ENCODE results near the gene PTPRD. TPM values are rescaled to one million over a fixed set of nuclear protein-coding genes. Genes with fewer than 3 reads are reported as not detected.

PTPRD gene
- total and polyA plus RNA-seq, 5 donors from 2014 or later = 0.47 TPM; not detected in 4

DNA sequence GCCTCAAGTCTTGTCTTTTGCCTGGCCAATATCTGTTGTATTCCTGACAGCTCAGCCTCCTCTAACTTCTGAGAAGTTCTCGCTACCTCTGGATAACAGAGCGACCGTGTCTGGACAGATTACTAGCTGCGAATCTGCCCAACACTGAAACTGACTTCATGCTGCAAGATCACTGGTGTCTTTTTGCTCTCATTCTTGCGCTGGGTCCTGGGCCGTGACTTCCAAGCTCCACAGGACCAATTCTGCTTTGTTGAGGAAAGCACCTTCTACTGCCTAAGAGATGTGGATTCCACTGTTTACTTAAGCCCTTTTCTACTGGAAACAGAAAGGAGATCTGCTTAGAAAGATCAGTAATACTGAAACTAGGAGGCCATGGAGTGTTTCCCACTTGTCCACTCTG, 1834.4 kb downstream of the PTPRD start:
- H3K4me1 ChIP-seq (ENCODE audit: control insufficient read depth, insufficient read depth, low read length, poor library complexity, severe bottlenecking) = no peaks in the 10 kb centered on the region
- H3K4me1 Mint-ChIP-seq = no peaks in the 10 kb centered on the region
- no peak for DNase-seq
- no peak for ATAC-seq (ENCODE audit: low read depth in 2 of 2)
- no peaks in the 10 kb centered on the region for H3K36me3 ChIP-seq (ENCODE audit: control insufficient read depth, insufficient read depth, low read length)
- H3K4me3 ChIP-seq (ENCODE audit: low read depth, low read length) = no peak overlapping the region
- H3K36me3 Mint-ChIP-seq = no peaks in the 10 kb centered on the region
- no peak overlapping the region for H3K4me3 Mint-ChIP-seq
- H3K27ac Mint-ChIP-seq = no peak overlapping the region
- no peaks in the 10 kb centered on the region for H3K9me3 Mint-ChIP-seq
- no peaks in the 10 kb centered on the region for H3K9me3 ChIP-seq (ENCODE audit: control insufficient read depth in 2 of 2, low read length in 2 of 2)
- no peak overlapping the region for H3K27ac ChIP-seq (ENCODE audit: insufficient read depth, low read length, poor library complexity, severe bottlenecking)
- H3K27me3 Mint-ChIP-seq = no peaks in the 10 kb centered on the region
- H3K27me3 ChIP-seq (ENCODE audit: control insufficient read depth, insufficient read depth, low read length) = no peaks in the 10 kb centered on the region

DNA sequence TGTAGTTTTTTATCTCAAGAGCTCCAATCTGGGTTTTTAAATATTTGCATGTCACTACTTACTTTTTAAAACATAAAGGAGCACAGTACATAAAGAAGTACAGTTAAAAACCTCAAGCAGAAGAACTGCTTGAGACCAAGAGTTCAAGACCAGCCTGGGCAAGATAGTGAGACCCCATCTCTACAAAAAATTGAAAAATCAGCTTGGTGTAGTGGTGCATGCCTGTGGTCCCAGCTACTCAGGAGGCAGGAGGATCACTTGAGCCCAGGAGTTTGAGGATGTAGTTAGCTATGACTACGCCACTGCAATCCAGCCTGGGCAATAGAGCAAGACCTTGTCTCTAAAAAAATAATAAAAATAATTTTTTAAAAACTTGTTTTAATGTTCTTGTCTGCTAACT, 1840.5 kb downstream of the PTPRD start:
- peaks cover 0 to 4% (median 0%) of the 10 kb centered on the region in 7 donors for H3K9me3 Mint-ChIP-seq
- Histone ChIP-seq H3K4me3 (ENCODE audit: low read depth, low read length) (no peak overlapping the region), H3K27me3 (ENCODE audit: control insufficient read depth, insufficient read depth, low read length) (no peaks in the 10 kb centered on the region), H3K27ac (ENCODE audit: insufficient read depth, low read length, poor library complexity, severe bottlenecking) (no peak overlapping the region), H3K36me3 (ENCODE audit: control insufficient read depth, insufficient read depth, low read length) (no peaks in the 10 kb centered on the region), H3K4me1 (ENCODE audit: control insufficient read depth, insufficient read depth, low read length, poor library complexity, severe bottlenecking) (no peaks in the 10 kb centered on the region), H3K9me3 (ENCODE audit: control insufficient read depth in 2 of 2, low read length in 2 of 2) (no peaks in the 10 kb centered on the region)
- no peak overlapping the region for H3K4me3 Mint-ChIP-seq
- ATAC-seq (ENCODE audit: low read depth in 2 of 2) (no peak), DNase-seq (no peak)
- H3K27me3 Mint-ChIP-seq = no peaks in the 10 kb centered on the region
- H3K4me1 Mint-ChIP-seq = no peaks in the 10 kb centered on the region
- no peaks in the 10 kb centered on the region for H3K36me3 Mint-ChIP-seq
- H3K27ac Mint-ChIP-seq = no peak overlapping the region

DNA sequence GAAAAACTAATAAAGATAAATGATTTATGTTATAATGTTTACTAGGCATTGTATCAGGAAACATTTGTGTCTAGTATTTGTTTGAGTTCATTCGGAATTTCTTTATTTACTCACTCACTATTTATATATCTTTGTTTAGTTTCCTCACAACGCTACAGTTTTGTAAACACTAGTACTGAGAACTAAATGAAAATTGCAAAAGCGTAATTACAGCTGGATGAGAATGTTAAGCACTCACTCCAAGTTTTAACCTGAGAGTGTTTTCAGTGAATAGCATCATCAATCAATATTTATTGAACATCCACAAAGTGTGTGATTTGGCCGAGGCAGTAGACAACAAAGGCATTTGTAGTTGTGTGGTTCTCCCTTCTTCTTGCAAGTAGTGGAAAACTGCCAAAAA, 1843.6 kb downstream of the PTPRD start:
- Histone ChIP-seq H3K4me3 (ENCODE audit: low read depth, low read length) (no peak overlapping the region), H3K36me3 (ENCODE audit: control insufficient read depth, insufficient read depth, low read length) (no peaks in the 10 kb centered on the region), H3K4me1 (ENCODE audit: control insufficient read depth, insufficient read depth, low read length, poor library complexity, severe bottlenecking) (no peaks in the 10 kb centered on the region), H3K9me3 (ENCODE audit: control insufficient read depth in 2 of 2, low read length in 2 of 2) (no peaks in the 10 kb centered on the region), H3K27me3 (ENCODE audit: control insufficient read depth, insufficient read depth, low read length) (no peaks in the 10 kb centered on the region), H3K27ac (ENCODE audit: insufficient read depth, low read length, poor library complexity, severe bottlenecking) (no peak overlapping the region)
- Mint-ChIP-seq H3K27ac (no peak overlapping the region), H3K27me3 (no peaks in the 10 kb centered on the region), H3K4me1 (no peaks in the 10 kb centered on the region), H3K36me3 (no peaks in the 10 kb centered on the region), H3K4me3 (no peak overlapping the region), H3K9me3 (peaks cover 0 to 4% (median 0%) of the 10 kb centered on the region in 7 donors)
- ATAC-seq (ENCODE audit: low read depth in 2 of 2) (no peak), DNase-seq (no peak)

DNA sequence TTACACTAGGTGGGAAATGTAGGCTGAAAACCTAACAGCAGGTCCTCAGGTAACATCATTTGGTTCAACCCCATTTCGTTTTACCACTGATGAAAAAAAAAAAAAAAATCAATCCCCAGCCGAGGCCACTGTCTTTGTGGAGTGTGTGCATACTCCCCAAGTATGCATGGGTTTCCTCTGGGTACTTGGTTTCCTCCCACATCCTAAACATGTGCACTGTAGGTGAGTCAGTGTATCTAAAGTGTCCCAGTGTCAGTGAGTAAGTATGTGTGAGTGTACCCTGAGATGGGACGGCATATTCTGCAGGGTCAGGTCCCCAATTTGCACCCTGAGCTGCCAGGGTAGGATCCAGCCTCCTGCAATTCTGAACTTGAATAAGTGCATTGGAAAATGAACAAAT, 1846.7 kb downstream of the PTPRD start:
- DNase-seq = no peak
- Histone ChIP-seq H3K9me3 (ENCODE audit: control insufficient read depth in 2 of 2, low read length in 2 of 2) (no peaks in the 10 kb centered on the region), H3K27ac (ENCODE audit: insufficient read depth, low read length, poor library complexity, severe bottlenecking) (no peak overlapping the region), H3K4me1 (ENCODE audit: control insufficient read depth, insufficient read depth, low read length, poor library complexity, severe bottlenecking) (no peaks in the 10 kb centered on the region), H3K27me3 (ENCODE audit: control insufficient read depth, insufficient read depth, low read length) (no peaks in the 10 kb centered on the region), H3K36me3 (ENCODE audit: control insufficient read depth, insufficient read depth, low read length) (no peaks in the 10 kb centered on the region), H3K4me3 (ENCODE audit: low read depth, low read length) (no peak overlapping the region)
- Mint-ChIP-seq H3K36me3 (no peaks in the 10 kb centered on the region), H3K4me3 (no peak overlapping the region), H3K4me1 (no peaks in the 10 kb centered on the region), H3K27me3 (no peaks in the 10 kb centered on the region), H3K27ac (no peak overlapping the region), H3K9me3 (peaks cover 0 to 4% (median 0%) of the 10 kb centered on the region in 7 donors)
- no peak for ATAC-seq (ENCODE audit: low read depth in 2 of 2)

DNA sequence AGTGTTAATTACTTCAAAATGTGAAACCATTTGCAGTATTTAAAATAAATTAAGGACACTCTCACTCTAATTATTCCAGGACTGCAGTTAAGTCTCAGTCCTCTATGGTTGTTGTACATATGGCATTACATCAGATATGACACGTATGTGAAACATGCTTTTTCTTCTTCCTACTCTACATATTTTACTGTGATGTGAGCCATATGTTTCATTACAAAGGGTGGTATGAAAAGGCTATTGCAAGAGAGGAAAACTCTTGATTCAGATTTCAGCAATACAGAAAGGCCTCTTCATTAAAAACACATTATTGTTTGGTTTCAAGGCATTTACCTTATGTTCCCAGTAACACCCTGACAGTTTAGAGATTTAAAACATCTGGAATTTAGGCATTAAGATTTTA, 1848.8 kb downstream of the PTPRD start:
- Histone ChIP-seq H3K4me1 (ENCODE audit: control insufficient read depth, insufficient read depth, low read length, poor library complexity, severe bottlenecking) (no peaks in the 10 kb centered on the region), H3K27ac (ENCODE audit: insufficient read depth, low read length, poor library complexity, severe bottlenecking) (no peak overlapping the region), H3K9me3 (ENCODE audit: control insufficient read depth in 2 of 2, low read length in 2 of 2) (no peaks in the 10 kb centered on the region), H3K36me3 (ENCODE audit: control insufficient read depth, insufficient read depth, low read length) (no peaks in the 10 kb centered on the region), H3K27me3 (ENCODE audit: control insufficient read depth, insufficient read depth, low read length) (no peaks in the 10 kb centered on the region), H3K4me3 (ENCODE audit: low read depth, low read length) (no peak overlapping the region)
- Mint-ChIP-seq H3K4me1 (no peaks in the 10 kb centered on the region), H3K27ac (no peak overlapping the region), H3K4me3 (no peak overlapping the region), H3K27me3 (no peaks in the 10 kb centered on the region), H3K36me3 (no peaks in the 10 kb centered on the region), H3K9me3 (peaks cover 0 to 3% (median under 1%) of the 10 kb centered on the region in 7 donors)
- ATAC-seq (ENCODE audit: low read depth in 2 of 2) (no peak), DNase-seq (no peak)

DNA sequence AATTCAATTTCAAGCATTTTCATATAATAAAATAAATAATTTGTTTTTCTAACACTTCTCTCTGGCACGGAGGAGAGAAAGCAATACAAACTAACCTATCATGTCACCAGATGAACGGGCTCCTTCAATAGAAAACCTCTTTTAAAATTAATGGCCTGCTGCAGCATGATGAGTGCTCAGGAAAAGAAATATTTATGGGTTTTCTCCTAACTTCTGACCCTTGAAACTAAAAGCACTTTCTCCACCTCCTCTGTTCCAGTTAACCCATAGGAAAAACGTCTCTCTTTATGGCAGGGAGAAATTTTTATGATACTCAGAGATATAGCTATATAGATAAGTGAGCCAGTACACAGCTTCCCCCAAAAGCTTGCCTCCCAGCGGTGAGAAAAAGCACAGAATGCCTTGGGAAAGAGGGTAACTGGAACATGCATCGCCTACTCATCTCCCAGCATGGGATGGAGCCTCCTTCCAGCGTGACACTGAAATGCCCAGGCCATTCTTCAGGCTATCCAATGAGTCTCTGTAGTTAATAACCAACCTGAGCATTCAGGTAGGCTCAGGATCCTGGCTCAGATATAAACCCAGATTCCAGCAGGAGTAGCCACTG, 1850.2 kb downstream of the PTPRD start:
- Histone ChIP-seq H3K36me3 (ENCODE audit: control insufficient read depth, insufficient read depth, low read length) (no peaks in the 10 kb centered on the region), H3K4me3 (ENCODE audit: low read depth, low read length) (no peak overlapping the region), H3K9me3 (ENCODE audit: control insufficient read depth in 2 of 2, low read length in 2 of 2) (no peaks in the 10 kb centered on the region), H3K27ac (ENCODE audit: insufficient read depth, low read length, poor library complexity, severe bottlenecking) (no peak overlapping the region), H3K4me1 (ENCODE audit: control insufficient read depth, insufficient read depth, low read length, poor library complexity, severe bottlenecking) (no peaks in the 10 kb centered on the region), H3K27me3 (ENCODE audit: control insufficient read depth, insufficient read depth, low read length) (no peaks in the 10 kb centered on the region)
- H3K27me3 Mint-ChIP-seq = no peaks in the 10 kb centered on the region
- no peak overlapping the region for H3K4me3 Mint-ChIP-seq
- H3K27ac Mint-ChIP-seq = no peak overlapping the region
- DNase-seq = no peak
- no peaks in the 10 kb centered on the region for H3K4me1 Mint-ChIP-seq
- peaks cover 0 to 3% (median 0%) of the 10 kb centered on the region in 7 donors for H3K9me3 Mint-ChIP-seq
- no peaks in the 10 kb centered on the region for H3K36me3 Mint-ChIP-seq
- no peak for ATAC-seq (ENCODE audit: low read depth in 2 of 2)

DNA sequence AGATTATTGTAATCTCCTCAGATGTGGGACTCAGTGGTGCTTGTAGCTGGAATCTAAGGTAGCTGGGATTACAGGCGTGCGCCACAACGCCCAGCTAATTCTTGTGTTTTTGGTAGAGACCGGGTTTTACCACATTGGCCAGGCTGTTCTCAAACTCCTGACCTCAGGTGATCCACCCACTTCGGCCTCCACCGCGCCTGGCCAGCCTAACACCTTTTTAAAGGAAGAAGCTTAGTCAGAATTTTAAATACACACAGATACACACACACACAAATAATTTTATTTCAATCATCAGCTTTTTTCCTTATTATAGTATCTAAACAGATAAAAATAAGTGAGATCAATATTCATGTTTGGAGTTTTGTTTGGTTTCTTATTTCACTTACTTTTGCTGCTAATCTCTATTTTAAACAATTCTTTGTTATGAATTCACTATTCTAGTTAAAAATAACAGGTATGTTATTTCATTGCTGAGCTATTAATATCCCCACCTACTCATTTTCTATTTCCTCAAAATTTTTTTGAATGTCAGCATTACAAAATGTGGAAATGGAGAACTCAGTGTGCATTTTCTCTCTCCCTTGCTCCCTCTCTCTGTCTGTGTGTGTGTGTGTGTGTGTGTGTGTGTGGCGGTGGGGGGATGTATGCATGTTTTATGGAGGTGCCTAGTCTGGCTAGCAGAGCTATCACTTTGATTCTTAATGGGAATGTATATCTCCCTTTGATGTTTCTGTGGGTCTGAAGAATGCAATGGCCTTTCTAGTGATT, 1852.6 kb downstream of the PTPRD start:
- no peak overlapping the region for H3K27ac Mint-ChIP-seq
- H3K27ac ChIP-seq (ENCODE audit: insufficient read depth, low read length, poor library complexity, severe bottlenecking) = no peak overlapping the region
- H3K36me3 ChIP-seq (ENCODE audit: control insufficient read depth, insufficient read depth, low read length) = no peaks in the 10 kb centered on the region
- no peaks in the 10 kb centered on the region for H3K9me3 ChIP-seq (ENCODE audit: control insufficient read depth in 2 of 2, low read length in 2 of 2)
- H3K4me1 ChIP-seq (ENCODE audit: control insufficient read depth, insufficient read depth, low read length, poor library complexity, severe bottlenecking) = no peaks in the 10 kb centered on the region
- H3K27me3 Mint-ChIP-seq = no peaks in the 10 kb centered on the region
- no peaks in the 10 kb centered on the region for H3K27me3 ChIP-seq (ENCODE audit: control insufficient read depth, insufficient read depth, low read length)
- H3K4me3 Mint-ChIP-seq = no peak overlapping the region
- DNase-seq = no peak
- peaks cover 0 to 2% (median 0%) of the 10 kb centered on the region in 7 donors for H3K9me3 Mint-ChIP-seq
- H3K4me3 ChIP-seq (ENCODE audit: low read depth, low read length) = no peak overlapping the region
- no peaks in the 10 kb centered on the region for H3K36me3 Mint-ChIP-seq
- H3K4me1 Mint-ChIP-seq = no peaks in the 10 kb centered on the region
- no peak for ATAC-seq (ENCODE audit: low read depth in 2 of 2)

DNA sequence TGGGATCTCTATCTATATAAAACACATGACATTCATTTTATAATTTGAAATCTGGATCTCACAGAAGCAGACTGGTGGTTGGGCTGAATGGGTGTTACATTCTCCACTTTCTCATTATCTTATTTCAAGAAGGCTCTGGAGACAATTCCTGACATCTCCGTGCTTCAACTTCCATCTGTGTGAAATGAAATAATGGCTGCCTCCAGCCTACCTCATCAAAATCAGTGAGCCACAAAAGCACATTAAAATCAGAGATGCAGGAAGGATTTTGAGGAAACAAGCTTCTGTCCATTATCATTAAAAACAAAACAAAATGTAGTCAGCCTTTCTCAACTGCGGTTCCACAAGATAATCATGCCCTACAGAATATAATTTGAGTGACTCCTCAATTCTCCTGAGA, 1854.9 kb downstream of the PTPRD start:
- Mint-ChIP-seq H3K4me1 (no peaks in the 10 kb centered on the region), H3K27ac (no peak overlapping the region), H3K36me3 (no peaks in the 10 kb centered on the region), H3K4me3 (no peak overlapping the region), H3K27me3 (no peaks in the 10 kb centered on the region), H3K9me3 (peaks cover 0 to 4% (median 0%) of the 10 kb centered on the region in 7 donors)
- DNase-seq = no peak
- no peaks in the 10 kb centered on the region for H3K27me3 ChIP-seq (ENCODE audit: control insufficient read depth, insufficient read depth, low read length)
- ATAC-seq (ENCODE audit: low read depth in 2 of 2) = no peak
- H3K4me1 ChIP-seq (ENCODE audit: control insufficient read depth, insufficient read depth, low read length, poor library complexity, severe bottlenecking) = no peaks in the 10 kb centered on the region
- H3K9me3 ChIP-seq (ENCODE audit: control insufficient read depth in 2 of 2, low read length in 2 of 2) = no peaks in the 10 kb centered on the region
- no peak overlapping the region for H3K4me3 ChIP-seq (ENCODE audit: low read depth, low read length)
- no peak overlapping the region for H3K27ac ChIP-seq (ENCODE audit: insufficient read depth, low read length, poor library complexity, severe bottlenecking)
- H3K36me3 ChIP-seq (ENCODE audit: control insufficient read depth, insufficient read depth, low read length) = no peaks in the 10 kb centered on the region
